Measurements from ENCODE around the gene ZFR. TPM values are rescaled to one million over a fixed set of nuclear protein-coding genes. Genes with fewer than 3 reads are reported as not detected.

ZFR gene
- total and polyA plus RNA-seq, 11 donors: 18.2 to 79.9 (median 57.8) TPM

DNA sequence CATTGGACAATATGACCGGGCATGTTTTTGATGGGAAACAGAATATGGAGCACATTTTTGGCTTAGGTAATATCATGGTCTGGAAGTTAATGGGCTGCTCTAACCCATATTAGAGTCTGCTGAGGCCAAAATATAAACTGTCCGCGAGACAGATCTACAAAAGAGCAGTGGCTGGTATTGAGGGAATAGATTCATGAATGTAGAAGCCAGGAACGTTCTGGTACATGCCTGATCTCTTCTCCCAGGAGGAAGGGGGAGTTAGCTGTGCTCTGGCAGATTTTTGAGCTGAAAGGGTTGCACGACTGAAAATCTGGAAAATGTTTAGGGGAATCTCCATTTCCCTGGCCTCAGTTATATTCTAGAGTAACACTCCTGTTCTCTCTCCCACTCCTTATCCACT, 42.9 kb upstream of the ZFR start:
- intact Hi-C loops (cut with DNase I): loop anchor here in 5 of 10 donors (5.0 to 10.0 kb wide), 6 partner anchors 100 to 935 kb away; partner anchors contain the start of gene SUB1 (in 1 of the 5)
- H3K9me3 ChIP-seq: no peaks in the 10 kb centered on the region
- H3K4me1 ChIP-seq: peaks cover 0 to 11% (median 3%) of the 10 kb centered on the region in 12 donors
- ATAC-seq (peak in 1 of 4 donors; percentile 51), DNase-seq (no peak)
- no peak overlapping the region for H3K4me3 ChIP-seq
- H3K27me3 ChIP-seq: no peaks in the 10 kb centered on the region
- no peak for TF ChIP-seq POLR2A (IDR thresholded peaks at IDR 0.05)
- TF ChIP-seq, protein P1, sequence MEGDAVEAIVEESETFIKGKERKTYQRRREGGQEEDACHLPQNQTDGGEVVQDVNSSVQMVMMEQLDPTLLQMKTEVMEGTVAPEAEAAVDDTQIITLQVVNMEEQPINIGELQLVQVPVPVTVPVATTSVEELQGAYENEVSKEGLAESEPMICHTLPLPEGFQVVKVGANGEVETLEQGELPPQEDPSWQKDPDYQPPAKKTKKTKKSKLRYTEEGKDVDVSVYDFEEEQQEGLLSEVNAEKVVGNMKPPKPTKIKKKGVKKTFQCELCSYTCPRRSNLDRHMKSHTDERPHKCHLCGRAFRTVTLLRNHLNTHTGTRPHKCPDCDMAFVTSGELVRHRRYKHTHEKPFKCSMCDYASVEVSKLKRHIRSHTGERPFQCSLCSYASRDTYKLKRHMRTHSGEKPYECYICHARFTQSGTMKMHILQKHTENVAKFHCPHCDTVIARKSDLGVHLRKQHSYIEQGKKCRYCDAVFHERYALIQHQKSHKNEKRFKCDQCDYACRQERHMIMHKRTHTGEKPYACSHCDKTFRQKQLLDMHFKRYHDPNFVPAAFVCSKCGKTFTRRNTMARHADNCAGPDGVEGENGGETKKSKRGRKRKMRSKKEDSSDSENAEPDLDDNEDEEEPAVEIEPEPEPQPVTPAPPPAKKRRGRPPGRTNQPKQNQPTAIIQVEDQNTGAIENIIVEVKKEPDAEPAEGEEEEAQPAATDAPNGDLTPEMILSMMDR (IDR thresholded peaks at IDR 0.05): no peak
- H3K36me3 ChIP-seq: no peaks in the 10 kb centered on the region
- 70 to 79% (median 72%) methylated on average over 5 of the region's 5 CpGs for WGBS, 4 donors
- H3K27ac ChIP-seq: peak overlapping the region in 1 of 12 donors; percentile 30

DNA sequence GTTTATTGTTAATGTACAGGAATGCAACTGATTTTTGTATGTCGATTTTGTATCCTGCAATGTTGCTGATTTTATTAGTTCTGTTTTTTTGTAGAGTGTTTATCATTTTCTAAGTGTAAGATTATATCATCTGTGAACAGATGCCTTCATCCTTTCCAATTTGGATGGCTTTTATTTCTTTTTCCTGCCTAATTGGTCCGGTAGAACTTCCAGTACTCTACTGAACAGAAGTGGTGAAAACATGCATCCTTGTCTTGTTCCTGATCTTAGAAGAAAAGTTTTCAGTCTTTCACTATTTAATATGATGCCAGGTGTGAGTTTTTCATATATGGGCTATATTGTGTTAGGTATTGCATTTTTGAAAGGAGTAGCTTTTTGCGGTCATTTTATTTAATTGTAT, 42.5 kb upstream of the ZFR start:
- Histone ChIP-seq H3K27ac (peak overlapping the region in 2 of 12 donors; percentile 30 to 34), H3K4me3 (no peak overlapping the region), H3K4me1 (peaks cover 0 to 11% (median 3%) of the 10 kb centered on the region in 12 donors), H3K27me3 (no peaks in the 10 kb centered on the region), H3K36me3 (no peaks in the 10 kb centered on the region), H3K9me3 (no peaks in the 10 kb centered on the region)
- no peak for DNase-seq
- peak in 1 of 4 donors; percentile 32 for ATAC-seq
- intact Hi-C loops (cut with DNase I): loop anchor here in 5 of 10 donors (5.0 to 10.0 kb wide), 6 partner anchors 100 to 935 kb away; partner anchors contain the start of gene SUB1 (in 1 of the 5)
- WGBS, 4 donors: 68 to 74% (median 73%) methylated on average over 3 of the region's 3 CpGs
- TF ChIP-seq POLR2A (IDR thresholded peaks at IDR 0.05): no peak
- TF ChIP-seq, protein P1 (IDR thresholded peaks at IDR 0.05): no peak

DNA sequence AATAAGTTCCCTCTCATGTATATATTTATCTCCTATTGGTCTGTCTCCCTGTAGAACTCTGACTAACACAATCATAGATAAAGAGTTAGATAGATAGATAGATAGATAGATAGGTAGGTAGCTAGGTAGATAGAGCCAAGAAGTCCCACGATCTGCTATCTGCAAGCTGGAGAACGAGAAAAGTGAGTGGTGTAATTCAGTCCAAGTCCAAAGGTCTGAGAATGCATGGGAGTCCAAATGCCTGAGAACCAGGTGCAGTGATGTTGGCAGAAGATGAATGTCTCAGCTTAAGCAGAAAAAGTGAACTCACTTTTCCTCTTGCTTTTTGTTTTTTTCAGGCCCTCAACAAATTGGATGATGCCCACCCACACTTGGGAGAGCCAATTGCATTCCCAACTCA, 37.7 kb upstream of the ZFR start:
- Histone ChIP-seq H3K27ac (no peak overlapping the region), H3K36me3 (no peaks in the 10 kb centered on the region), H3K9me3 (no peaks in the 10 kb centered on the region), H3K4me1 (no peaks in the 10 kb centered on the region), H3K27me3 (no peaks in the 10 kb centered on the region), H3K4me3 (no peak overlapping the region)
- intact Hi-C loops (cut with DNase I): loop anchor here in 2 of 10 donors (10.0 kb wide), 2 partner anchors 703 to 933 kb away; no protein-coding TSS in a partner anchor
- WGBS, 4 donors: 83 to 88% (median 86%) methylated on average over 2 of the region's 2 CpGs
- DNase-seq (no peak), ATAC-seq (no peak)
- TF ChIP-seq, protein P1 (IDR thresholded peaks at IDR 0.05): no peak
- TF ChIP-seq POLR2A (IDR thresholded peaks at IDR 0.05): no peak

DNA sequence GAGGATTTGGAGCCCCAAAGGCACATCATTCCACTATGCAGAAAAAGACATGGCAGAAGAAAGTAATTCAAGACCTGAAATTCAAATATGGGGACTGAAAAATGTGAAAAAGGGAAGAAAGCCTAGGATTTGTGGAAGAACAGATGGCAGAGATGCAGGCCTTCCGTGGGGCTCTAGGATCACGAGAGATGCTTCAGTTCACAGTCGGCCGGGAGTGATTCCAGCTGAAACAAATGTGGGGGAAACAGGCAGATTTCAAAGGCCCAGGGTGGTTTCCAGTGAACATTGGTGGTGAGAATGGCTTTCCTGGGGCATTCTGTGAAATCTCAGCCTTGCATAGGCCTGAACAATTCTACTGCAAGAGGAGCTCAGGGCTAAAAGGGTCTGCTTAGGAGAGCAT, 34.6 kb upstream of the ZFR start:
- DNase-seq: no peak

DNA sequence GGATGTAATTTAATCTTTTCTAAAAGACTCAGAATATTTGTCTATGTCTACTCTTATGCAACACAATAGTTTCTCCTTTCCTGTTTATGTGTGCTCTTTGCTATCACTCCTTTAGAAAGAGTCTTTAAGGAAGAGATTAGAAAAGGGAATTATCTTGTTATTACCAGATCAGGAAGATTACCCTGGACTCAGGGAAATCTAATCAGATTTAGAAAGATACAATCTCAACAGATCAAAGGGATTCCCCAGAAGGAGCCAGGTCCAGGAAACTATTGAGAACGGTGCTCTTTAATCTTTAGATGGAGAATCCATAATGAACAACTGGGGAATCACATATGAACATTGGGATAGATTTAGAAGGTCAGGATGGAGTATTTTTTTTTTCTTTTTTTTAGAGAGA, 32.4 kb upstream of the ZFR start:
- Histone ChIP-seq H3K27me3 (no peaks in the 10 kb centered on the region), H3K9me3 (no peaks in the 10 kb centered on the region), H3K36me3 (no peaks in the 10 kb centered on the region), H3K4me3 (no peak overlapping the region), H3K4me1 (no peaks in the 10 kb centered on the region), H3K27ac (no peak overlapping the region)
- TF ChIP-seq, protein P1 (IDR thresholded peaks at IDR 0.05): no peak
- TF ChIP-seq POLR2A (IDR thresholded peaks at IDR 0.05): no peak
- intact Hi-C loops (cut with DNase I): no loop called here
- DNase-seq (no peak), ATAC-seq (no peak)
- WGBS, 4 donors: 28 to 50% (median 42%) methylated on average over 1 of the region's 1 CpG

More for the DNA sequence above, 34.6 kb upstream of the ZFR start:
- TF ChIP-seq POLR2A (IDR thresholded peaks at IDR 0.05): no peak
- Histone ChIP-seq H3K27me3 (no peaks in the 10 kb centered on the region), H3K27ac (no peak overlapping the region), H3K4me3 (no peak overlapping the region), H3K36me3 (no peaks in the 10 kb centered on the region), H3K9me3 (no peaks in the 10 kb centered on the region), H3K4me1 (no peaks in the 10 kb centered on the region)
- no peak for ATAC-seq
- WGBS, 4 donors: 71 to 83% (median 78%) methylated on average over 4 of the region's 4 CpGs
- intact Hi-C loops (cut with DNase I): no loop called here
